Common myeloid progenitor, CD34-positive (primary cell): Measurements from ENCODE around the gene WDR88.
"Not testable (repeated sequence)": the region's sequence is repeated elsewhere in the genome, so short reads cannot be mapped to it uniquely, and the experiment has no call there.

Experiments
- CTCF ChIA-PET: fragments of 350-600 bp; sonication (Branson Sonifier 250); formaldehyde crosslinking; loops from one replicate; lab custom pipeline; 2021; ENCODE audit warnings: antibody characterized with exemption; lab: Charles Lee
- POLR2A ChIA-PET: fragments of 350-600 bp; sonication (Branson Sonifier 250); formaldehyde crosslinking; loops from one replicate; lab custom pipeline; 2021; ENCODE audit warnings: antibody characterized with exemption; lab: Charles Lee
- DNase-seq, 3 donors: peaks; one replicate each; pipeline versions ENCODE4 v3.0.0 to v3.0.0-alpha.2; 2013
- H3K27ac ChIP-seq, 2 experiments: 1 replicate in 1 of 2; 2 replicates in 1 of 2; pipeline ENCODE4 v1.7.0; 2013; ENCODE audit warnings: inconsistent platforms in 2 of 2, low read length in 2 of 2, mild to moderate bottlenecking in 2 of 2, low read depth in 1 of 2, moderate library complexity in 1 of 2; ENCODE audit not compliant: severe bottlenecking in 2 of 2, insufficient read depth in 1 of 2, poor library complexity in 1 of 2
- H3K27me3 ChIP-seq, 5 experiments: replicated peaks in 2 of 5; 1 replicate in 3 of 5; 2 replicates in 2 of 5; pipeline versions ENCODE4 v1.6.1 to v1.7.0; 2013; ENCODE audit warnings: low read length in 4 of 5, mild to moderate bottlenecking in 2 of 5, moderate library complexity in 2 of 5, inconsistent platforms in 1 of 5; ENCODE audit not compliant: insufficient read depth in 5 of 5, control insufficient read depth in 4 of 5
- H3K36me3 ChIP-seq, 4 experiments: 1 replicate in 2 of 4; 2 replicates in 2 of 4; pipeline versions ENCODE4 v1.6.1 to v1.7.0; 2013; ENCODE audit warnings: low read length in 3 of 4, control low read depth in 1 of 4, mild to moderate bottlenecking in 1 of 4; ENCODE audit not compliant: control insufficient read depth in 4 of 4, insufficient read depth in 4 of 4
- H3K4me1 ChIP-seq, 4 experiments: 1 replicate in 3 of 4; 2 replicates in 1 of 4; pipeline versions ENCODE4 v1.6.1 to v1.7.1; 2013; ENCODE audit warnings: low read length in 3 of 4, mild to moderate bottlenecking in 3 of 4, control low read depth in 1 of 4, inconsistent platforms in 1 of 4, moderate library complexity in 1 of 4; ENCODE audit not compliant: control insufficient read depth in 4 of 4, insufficient read depth in 4 of 4; ENCODE audit errors: control extremely low read depth in 1 of 4
- H3K4me3 ChIP-seq, 7 experiments: 1 replicate in 4 of 7; 2 replicates in 3 of 7; pipeline versions ENCODE4 v1.5.1 to v1.7.0; 2013; ENCODE audit warnings: mild to moderate bottlenecking in 7 of 7, low read length in 6 of 7, moderate library complexity in 6 of 7, inconsistent platforms in 2 of 7, low read depth in 2 of 7, control low read depth in 1 of 7; ENCODE audit not compliant: insufficient read depth in 4 of 7, control insufficient read depth in 1 of 7; ENCODE audit errors: extremely low read depth in 1 of 7
- H3K9me3 ChIP-seq, 5 experiments: 1 replicate in 4 of 5; 2 replicates in 1 of 5; pipeline versions ENCODE4 v1.6.1 to v1.7.1; 2013; ENCODE audit warnings: low read length in 4 of 5, mild to moderate bottlenecking in 2 of 5, inconsistent platforms in 1 of 5, low read depth in 1 of 5, moderate library complexity in 1 of 5; ENCODE audit not compliant: control insufficient read depth in 4 of 5, insufficient read depth in 2 of 5; ENCODE audit errors: control extremely low read depth in 1 of 5
- WGBS: methylation state at CpG from one replicate; pipeline ENCODE4 v1.1.5; 2013; ENCODE audit not compliant: insufficient coverage; 5-methylcytosine and 5-hydroxymethylcytosine counted together

Gene WDR88

GRCh38 chr19:33220115-33220514, 88.2 kb downstream of the WDR88 start:
- no peak overlapping the region for H3K27ac ChIP-seq
- H3K4me3 ChIP-seq = no peak overlapping the region
- peaks cover 0 to 19% (median 15%) of the 10 kb centered on the region in 5 experiments for H3K27me3 ChIP-seq
- H3K4me1 ChIP-seq = no peaks in the 10 kb centered on the region
- H3K9me3 ChIP-seq = no peaks in the 10 kb centered on the region
- 94% methylated on average over 13 of the region's 18 CpGs for whole genome bisulfite sequencing
- H3K36me3 ChIP-seq = no peaks in the 10 kb centered on the region
- ChIA-PET POLR2A (no interaction called here), CTCF (no interaction called here)
- DNase-seq = no peak

GRCh38 chr19:33220735-33221134, 88.8 kb downstream of the WDR88 start:
- CTCF ChIA-PET = interaction anchor here (1.3 kb wide), 1 partner anchor 195 kb away, joined by 4 read pairs; no protein-coding TSS in a partner anchor

GRCh38 chr19:33221638-33222037, 89.7 kb downstream of the WDR88 start:
- Histone ChIP-seq H3K4me1 (peaks cover 0 to 11% (median 4%) of the 10 kb centered on the region in 4 experiments), H3K9me3 (no peaks in the 10 kb centered on the region), H3K27me3 (peaks cover 0 to 34% (median 20%) of the 10 kb centered on the region in 5 experiments), H3K4me3 (no peak overlapping the region), H3K36me3 (no peaks in the 10 kb centered on the region), H3K27ac (no peak overlapping the region)
- no peak for DNase-seq
- 96% methylated on average over 6 of the region's 6 CpGs for WGBS
- ChIA-PET POLR2A (no interaction called here), CTCF (interaction anchor here (1.3 kb wide), 1 partner anchor 194 kb away, joined by 4 read pairs; no protein-coding TSS in a partner anchor)

More at GRCh38 chr19:33220735-33221134, 88.8 kb downstream of the WDR88 start:
- Histone ChIP-seq H3K4me1 (peaks cover 0 to 3% (median 0%) of the 10 kb centered on the region in 4 experiments), H3K27me3 (peaks cover 0 to 25% (median 15%) of the 10 kb centered on the region in 5 experiments), H3K4me3 (no peak overlapping the region), H3K36me3 (no peaks in the 10 kb centered on the region), H3K27ac (no peak overlapping the region), H3K9me3 (no peaks in the 10 kb centered on the region)
- DNase-seq = no peak
- POLR2A ChIA-PET = no interaction called here
- WGBS = 93% methylated on average over 9 of the region's 9 CpGs

- Histone ChIP-seq H3K4me1 (peaks cover 0 to 13% (median 4%) of the 10 kb centered on the region in 4 experiments), H3K27me3 (peaks cover under 1 to 38% (median 22%) of the 10 kb centered on the region in 5 experiments)
- DNase-seq, H3K36me3 ChIP-seq, H3K9me3 ChIP-seq, POLR2A ChIA-PET, H3K4me3 ChIP-seq, H3K27ac ChIP-seq: not testable (repeated sequence)
- no CpG with 5 or more reads among the region's 2 CpGs for WGBS
- CTCF ChIA-PET = interaction anchor here (1.3 kb wide), 1 partner anchor 194 kb away, joined by 4 read pairs; no protein-coding TSS in a partner anchor
Observed at GRCh38 chr19:33222255-33222654, 90.3 kb downstream of the WDR88 start.

GRCh38 chr19:33224694-33225457, 93.0 kb downstream of the WDR88 start:
- ChIA-PET CTCF (interaction anchor here (1.8 kb wide), 1 partner anchor 41 kb away, joined by 4 read pairs; no protein-coding TSS in a partner anchor), POLR2A (no interaction called here)
- H3K36me3 ChIP-seq = peaks cover 0 to 3% (median 0%) of the 10 kb centered on the region in 4 experiments
- H3K4me3 ChIP-seq = no peak overlapping the region
- WGBS = 69% methylated on average over 18 of the region's 18 CpGs
- H3K27me3 ChIP-seq = peaks cover 11 to 58% (median 28%) of the 10 kb centered on the region in 5 experiments
- DNase-seq = no peak
- peaks cover 0 to 13% (median 4%) of the 10 kb centered on the region in 4 experiments for H3K4me1 ChIP-seq
- H3K9me3 ChIP-seq = peaks cover 6 to 26% (median 20%) of the 10 kb centered on the region in 5 experiments
- no peak overlapping the region for H3K27ac ChIP-seq
